DMS53 treated with DMSO at 0.1 percent for 48 hours (cell line): ENCODE measurements around the gene MORF4L1.
"Not testable (repeated sequence)": the region's sequence is repeated elsewhere in the genome, so short reads cannot be mapped to it uniquely, and the experiment has no call there.

Source experiments
- DNase-seq: peaks from one replicate; lab custom pipeline; 2025; ENCODE audit not compliant: unreplicated experiment; lab: John Stamatoyannopoulos, UW

MORF4L1 gene, protein sequence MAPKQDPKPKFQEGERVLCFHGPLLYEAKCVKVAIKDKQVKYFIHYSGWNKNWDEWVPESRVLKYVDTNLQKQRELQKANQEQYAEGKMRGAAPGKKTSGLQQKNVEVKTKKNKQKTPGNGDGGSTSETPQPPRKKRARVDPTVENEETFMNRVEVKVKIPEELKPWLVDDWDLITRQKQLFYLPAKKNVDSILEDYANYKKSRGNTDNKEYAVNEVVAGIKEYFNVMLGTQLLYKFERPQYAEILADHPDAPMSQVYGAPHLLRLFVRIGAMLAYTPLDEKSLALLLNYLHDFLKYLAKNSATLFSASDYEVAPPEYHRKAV

GRCh38 chr15:78872155-78872971, at the start of gene MORF4L1:
TSS of gene MORF4L1 (plus strand) at chr15:78872890. CDS start at chr15:78873018, 128 bp downstream.
- peak; percentile 46 for DNase-seq

- DNase-seq: no peak
These were observed 43.8 kb upstream of the MORF4L1 start for GRCh38 chr15:78828920-78829319.

DNA sequence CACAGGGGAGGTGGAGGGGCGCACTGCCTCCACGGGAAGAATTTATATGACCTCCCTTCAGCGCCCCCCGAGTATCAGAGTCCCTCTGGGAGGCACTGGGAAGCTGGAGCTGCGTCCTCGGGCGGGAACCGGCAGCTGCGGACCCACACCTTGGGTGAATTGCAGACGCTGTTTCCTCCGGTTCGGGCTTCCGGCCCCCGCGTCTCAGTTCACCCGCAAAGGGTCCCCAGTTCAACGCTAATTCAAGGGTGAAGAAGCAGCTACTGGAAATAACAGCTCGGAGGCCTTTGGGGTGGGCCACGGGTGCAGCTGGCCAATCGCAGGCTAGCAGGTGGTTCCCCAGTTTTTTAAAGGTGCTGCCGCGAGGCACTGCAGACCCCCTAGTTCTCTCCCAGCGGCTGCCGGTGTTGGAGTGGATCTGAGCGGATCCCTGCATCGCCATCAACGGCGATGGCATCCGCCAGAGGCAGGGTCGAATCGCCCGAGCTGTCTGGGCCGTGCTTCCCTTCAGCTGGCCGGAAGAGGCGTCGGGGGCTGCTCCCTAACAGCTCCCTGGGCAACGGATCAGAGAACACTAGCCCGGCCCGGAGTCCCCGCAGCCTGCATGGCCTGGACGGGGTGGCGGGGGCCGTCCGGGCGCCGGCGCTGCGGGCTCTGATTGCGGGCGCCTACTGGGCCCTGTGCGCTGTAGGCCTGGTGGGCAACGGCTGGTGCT, 42.0 kb upstream of the MORF4L1 start:
- DNase-seq: no peak

- DNase-seq: no peak
These were observed 41.2 kb upstream of the MORF4L1 start for GRCh38 chr15:78831229-78832207.

DNA sequence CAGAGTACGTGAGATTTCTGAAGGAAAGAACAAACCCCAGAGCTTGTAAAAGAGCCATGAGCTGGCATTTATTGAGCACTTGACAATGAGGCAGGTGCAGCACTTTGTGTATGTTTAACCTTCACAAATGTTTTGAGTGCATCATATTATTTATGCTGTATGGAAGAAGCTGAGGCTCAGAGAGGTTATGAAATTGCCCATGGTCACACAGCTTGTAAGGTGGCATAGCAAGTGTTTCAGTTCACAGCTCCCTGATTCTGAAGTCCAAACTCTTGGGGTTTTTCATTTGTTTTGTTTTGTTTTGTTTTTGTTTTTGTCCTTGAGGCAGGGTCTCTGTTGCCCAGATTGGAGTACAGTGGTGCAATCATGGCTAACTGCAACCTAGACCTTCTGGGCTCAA, 36.4 kb upstream of the MORF4L1 start:
- no peak for DNase-seq

DNA sequence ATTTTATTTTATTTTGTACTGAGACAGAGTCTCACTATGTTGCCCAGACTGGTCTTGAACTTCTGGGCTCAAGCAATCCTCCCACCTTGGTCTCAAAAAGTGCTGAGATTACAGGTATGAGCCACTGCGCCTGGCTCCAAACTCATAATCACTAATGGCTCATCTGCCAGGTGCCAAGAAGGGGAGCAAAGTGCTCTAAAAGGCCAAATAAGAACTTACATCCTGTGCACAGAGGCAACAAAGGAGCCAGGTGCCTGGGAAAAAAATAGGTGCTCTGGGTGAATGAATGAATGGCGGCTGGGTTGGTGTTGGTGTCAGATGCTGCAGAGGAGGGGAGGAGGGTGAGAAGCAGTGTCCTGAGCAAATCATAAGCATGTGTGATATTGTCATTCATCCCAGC, 35.6 kb upstream of the MORF4L1 start:
- DNase-seq: no peak

DNA sequence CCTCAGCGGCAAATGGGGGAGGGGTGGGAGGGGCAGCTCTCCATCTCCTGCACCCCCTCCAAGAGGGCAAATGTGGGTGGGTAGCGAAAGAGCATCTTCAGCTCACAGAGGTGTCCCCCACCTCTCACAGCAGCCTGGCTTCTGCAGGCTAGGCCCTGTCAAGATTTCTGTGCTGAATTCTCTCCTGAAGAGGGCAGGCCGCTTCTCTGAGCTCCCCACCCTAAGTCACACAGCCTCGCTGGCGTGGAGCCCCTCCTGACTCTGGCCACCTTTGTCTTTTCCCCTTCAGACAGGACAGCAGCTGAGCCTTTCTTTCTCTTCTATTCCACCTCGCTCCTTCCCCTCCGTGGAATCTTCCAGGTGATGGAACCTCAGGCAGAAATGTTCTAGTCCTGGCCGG, 35.1 kb upstream of the MORF4L1 start:
- DNase-seq: no peak

- DNase-seq: no peak
These were observed 34.2 kb upstream of the MORF4L1 start for GRCh38 chr15:78838489-78838888.

- DNase-seq: not testable (repeated sequence)
These were observed 33.5 kb upstream of the MORF4L1 start for GRCh38 chr15:78839151-78839550.

- DNase-seq: no peak
These were observed 31.9 kb upstream of the MORF4L1 start for GRCh38 chr15:78840661-78841375.

- no peak for DNase-seq
These were observed 31.3 kb upstream of the MORF4L1 start for GRCh38 chr15:78841376-78841706.

DNA sequence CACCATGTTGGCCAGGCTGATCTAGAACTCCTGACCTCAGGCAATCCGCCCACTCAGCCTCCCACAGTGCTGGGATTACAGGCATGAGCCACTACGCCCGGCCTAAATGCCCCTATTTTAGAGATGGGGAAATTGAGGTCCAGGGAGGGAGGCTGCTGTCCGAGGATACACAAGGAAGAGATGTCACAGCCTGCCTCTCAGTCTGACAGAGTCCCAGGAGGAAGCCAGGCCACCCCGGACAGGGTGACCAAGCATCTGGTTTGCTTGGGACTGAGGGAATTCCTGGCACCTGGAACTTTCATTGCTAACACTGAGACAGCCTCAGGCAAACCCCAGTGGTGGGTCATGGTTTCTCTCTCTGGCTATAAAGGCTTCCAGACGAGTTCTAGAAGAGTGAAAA, 30.8 kb upstream of the MORF4L1 start:
- no peak for DNase-seq

DNA sequence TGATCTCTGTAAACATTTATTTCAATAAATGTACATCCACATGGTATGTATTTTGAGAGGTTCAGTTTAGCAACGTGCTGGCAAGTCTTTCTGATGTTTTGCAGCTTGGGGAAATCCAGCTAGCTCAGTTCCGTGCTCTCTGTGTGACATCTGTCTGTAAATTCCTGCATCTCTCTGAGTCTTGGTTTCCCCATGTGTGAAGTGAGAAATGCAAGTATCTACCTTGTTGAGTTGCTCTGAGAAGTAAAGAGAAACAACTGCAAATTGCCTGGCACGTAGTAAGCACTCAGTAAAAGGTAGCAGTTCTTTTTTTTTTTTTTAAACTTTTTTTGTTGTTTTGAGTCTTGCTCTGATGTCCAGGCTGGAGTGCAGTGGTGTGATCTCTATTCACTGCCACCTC, 30.2 kb upstream of the MORF4L1 start:
- no peak for DNase-seq

- DNase-seq: not testable (repeated sequence)
These were observed 25.8 kb upstream of the MORF4L1 start for GRCh38 chr15:78846906-78847305.

DNA sequence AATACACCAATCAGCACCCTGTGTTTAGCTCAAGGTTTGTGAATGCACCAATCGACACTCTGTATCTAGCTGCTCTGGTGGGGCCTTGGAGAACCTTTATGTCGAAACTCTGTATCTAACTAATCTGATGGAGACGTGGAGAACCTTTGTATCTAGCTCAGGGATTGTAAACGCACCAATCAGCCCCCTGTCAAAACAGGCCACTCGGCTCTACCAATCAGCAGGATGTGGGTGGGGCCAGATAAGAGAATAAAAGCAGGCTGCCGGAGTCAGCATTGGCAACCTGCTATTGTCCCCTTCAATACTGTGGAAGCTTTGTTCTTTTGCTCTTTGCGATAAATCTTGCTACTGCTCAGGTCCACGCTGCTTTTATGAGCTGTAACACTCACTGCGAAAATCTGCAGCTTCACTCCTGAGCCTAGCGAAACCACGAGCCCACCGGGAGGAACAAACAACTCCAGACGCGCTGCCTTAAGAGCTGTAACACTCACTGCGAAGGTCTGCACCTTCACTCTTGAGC, 25.2 kb upstream of the MORF4L1 start:
- DNase-seq: not testable (repeated sequence)

DNA sequence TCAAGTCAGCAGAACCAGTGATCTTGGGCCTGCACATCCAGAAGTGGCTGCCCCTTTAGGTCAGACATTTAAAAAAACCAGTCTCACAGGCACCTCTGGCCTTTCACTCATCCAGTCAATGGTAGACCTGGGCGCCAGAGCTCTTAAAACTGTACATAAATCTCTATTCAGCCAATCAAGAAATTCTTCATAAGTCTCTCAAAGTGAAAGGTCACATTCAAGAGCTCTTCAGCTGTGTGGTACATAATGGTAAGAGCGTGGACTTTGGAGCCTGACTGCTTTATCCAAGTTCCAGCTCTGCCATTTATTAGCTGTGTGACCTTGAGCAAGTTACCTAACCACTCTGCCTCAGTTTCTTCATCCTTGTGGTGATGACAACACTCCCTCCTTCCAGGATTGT, 22.3 kb upstream of the MORF4L1 start:
- no peak for DNase-seq

GRCh38 chr15:78850941-78851755, 21.5 kb upstream of the MORF4L1 start:
- no peak for DNase-seq

- no peak for DNase-seq
These were observed 19.2 kb upstream of the MORF4L1 start for GRCh38 chr15:78853500-78853899.

- DNase-seq: no peak
These were observed 17.8 kb upstream of the MORF4L1 start for GRCh38 chr15:78854833-78855372.
